GM21526 (cell line): ENCODE results near the gene PLAC9.
A peak's percentile ranks its signal among the peaks of the same experiment; 100 is the strongest.

Experiments
- ATAC-seq: cut with Tn5 transposase; IDR thresholded peaks from one replicate; pipeline ENCODE4 v1.9.1; 2021; ENCODE audit warnings: moderate library complexity; ENCODE audit not compliant: unreplicated experiment, low FRiP score

Gene PLAC9

DNA sequence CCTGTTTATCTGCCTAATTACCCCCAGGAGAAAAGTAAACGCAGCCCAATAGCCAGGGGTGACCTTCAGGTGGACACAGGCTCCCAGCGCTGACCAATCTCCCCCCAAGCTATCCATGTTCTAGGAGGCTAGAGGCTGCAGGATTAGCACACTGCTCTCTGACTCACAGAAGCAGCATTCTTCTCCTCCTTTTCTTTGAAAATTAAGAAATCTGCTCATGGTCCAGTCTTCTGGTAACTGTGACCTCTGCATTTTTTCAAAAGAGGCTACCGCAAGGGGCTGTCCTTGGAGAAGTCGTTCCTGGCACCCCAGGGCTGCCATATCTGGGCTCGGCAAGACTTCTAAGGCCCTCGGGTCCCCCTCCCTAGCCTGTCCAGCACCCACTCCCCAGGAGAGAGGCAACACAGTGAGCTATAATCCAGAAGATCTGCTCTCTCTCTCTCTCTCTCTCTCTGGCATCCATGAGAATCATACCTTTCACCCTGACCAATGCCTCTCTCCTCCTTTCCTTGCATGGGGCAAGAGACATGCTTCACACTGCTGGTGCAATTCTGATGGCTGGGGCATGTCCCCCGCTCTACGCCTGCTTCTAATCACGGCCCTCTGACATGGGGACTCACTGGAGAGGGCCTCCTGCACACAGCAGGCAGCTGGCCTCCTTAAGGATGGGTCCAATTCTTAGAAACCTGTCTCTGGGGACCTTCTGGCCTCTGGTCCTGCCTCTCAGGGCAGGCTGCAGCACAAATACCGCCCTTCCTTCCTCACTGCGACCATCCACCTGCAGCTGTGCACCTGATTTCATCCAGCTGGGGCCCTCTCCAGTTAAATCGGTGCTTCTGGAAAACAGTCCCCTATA is 45.5 kb downstream of the PLAC9 start:
- no peak for ATAC-seq

DNA sequence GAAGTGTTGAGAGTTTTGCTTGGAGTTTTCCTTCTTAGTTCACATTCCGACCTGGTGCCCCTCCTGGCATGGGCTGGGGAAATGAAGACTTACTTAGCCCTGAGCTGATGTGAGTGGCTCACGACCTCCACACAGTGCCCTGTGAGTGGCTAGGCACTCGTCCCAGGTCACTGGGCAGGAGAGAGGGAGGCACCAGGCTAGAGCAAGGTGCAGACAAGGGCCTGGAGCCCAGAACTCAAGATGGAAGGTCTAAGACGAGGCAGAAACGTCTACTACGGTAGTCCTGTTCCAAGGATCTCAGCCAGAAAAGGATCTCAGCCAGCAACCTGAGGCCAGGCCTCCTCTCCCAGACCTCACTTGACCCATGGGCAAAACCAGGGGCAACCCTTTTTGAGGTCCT is 50.5 kb downstream of the PLAC9 start:
- no peak for ATAC-seq

DNA sequence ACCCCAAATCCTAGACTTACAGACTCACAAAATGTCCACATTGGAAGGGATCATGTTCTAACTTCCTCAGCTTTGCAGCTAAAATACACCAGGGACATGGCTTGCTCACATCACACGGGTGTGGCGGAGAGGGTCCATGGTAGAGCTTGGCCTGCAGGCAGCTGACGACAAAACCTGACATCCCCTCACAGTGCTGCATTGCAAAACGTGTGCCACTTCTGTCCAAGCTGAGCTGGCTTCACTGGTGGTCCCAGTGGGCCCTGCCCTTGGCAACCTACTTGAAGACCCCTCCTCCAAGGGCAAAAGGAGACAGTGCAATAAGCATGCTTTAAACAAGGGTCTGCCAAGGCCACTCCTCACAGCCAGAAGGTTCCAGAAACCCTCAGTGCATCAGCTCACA is 50.9 kb downstream of the PLAC9 start:
- ATAC-seq = no peak

DNA sequence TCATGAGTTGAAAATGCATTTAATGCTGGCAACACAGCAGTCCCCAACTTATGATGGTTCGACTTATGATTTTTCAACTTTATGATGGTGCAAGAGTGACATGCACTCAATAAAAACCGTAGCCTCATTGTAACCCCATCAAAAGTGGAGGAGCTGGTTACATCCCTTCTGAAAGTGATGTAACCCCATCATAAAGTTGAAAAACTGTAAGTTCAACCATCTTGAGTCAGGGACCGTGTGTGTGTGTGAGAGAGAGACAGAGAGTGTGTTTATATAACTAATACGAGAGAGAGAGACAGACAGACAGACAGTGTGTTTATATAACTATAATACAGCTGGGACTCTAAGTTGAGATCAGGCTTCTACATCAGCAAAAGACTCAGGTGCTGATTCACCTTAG is 51.8 kb downstream of the PLAC9 start:
- no peak for ATAC-seq

DNA sequence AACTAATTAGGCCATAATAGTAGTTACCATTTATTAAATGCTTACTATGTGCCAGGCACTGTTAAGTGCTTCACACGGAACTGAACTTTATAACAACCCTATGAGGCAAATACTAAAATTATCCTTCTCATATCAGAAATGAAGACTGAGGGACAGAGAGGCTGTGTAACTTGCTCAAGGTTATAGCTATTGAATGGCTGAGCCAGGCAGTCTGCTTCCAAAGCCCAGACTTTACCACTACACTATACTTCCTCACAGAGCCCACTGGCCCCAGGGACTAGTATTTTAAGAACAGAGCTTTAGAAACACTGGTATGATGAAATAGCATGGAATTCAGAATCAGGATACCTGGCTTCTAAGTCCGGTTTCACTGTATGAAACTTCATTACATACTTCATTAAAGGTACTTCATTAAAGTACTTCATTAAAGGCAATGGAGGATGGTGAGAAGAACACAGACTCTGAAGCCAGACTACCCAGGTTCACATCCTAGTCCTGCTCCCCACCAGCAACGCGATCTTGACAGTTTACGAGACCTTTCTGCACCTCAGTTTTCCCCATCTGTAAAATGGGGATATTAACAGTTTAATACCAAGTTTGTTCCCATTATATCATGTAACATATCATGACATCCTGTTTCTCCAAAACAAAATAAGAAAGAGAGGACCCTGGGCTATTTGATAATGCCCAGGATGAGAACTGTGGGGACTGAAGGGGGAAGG is 53.2 kb downstream of the PLAC9 start:
- ATAC-seq = no peak

GRCh38 chr10:80186364-80187012 is 54.0 kb downstream of the PLAC9 start:
- no peak for ATAC-seq

GRCh38 chr10:80187060-80187459 is 54.5 kb downstream of the PLAC9 start:
- no peak for ATAC-seq

GRCh38 chr10:80187465-80188409 is 55.2 kb downstream of the PLAC9 start:
- peak; percentile 91 for ATAC-seq

- ATAC-seq = no peak
Measured at GRCh38 chr10:80188713-80189112, 56.2 kb downstream of the PLAC9 start.

GRCh38 chr10:80191589-80192270 is 59.2 kb downstream of the PLAC9 start:
- ATAC-seq = no peak

DNA sequence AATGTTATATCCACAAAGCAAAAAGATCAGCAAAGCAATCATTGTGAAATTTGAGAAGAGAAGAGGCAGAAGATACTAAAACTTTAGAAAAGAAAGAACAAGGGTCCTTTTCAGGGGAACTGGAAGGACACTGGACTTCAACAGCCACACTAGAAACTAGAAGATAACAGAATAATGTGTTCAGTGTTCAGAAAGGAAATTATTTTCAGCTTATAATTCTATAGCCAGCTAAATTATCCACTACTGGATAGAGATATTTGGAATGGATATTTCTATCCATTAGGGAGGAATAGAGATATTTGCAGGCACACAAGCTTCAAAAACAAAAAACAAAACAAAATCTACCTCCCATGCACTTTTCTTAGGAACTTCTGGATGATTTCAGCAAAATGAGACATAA is 60.0 kb downstream of the PLAC9 start:
- no peak for ATAC-seq

- no peak for ATAC-seq
Measured at GRCh38 chr10:80194373-80195045, 62.0 kb downstream of the PLAC9 start.
